Lung (tissue), 16 donors: Measurements from ENCODE around the gene CNTRL. TPM values are rescaled to one million over a fixed set of nuclear protein-coding genes. Genes with fewer than 3 reads are reported as not detected.
"Not testable (repeated sequence)": the region's sequence is repeated elsewhere in the genome, so short reads cannot be mapped to it uniquely, and the experiment has no call there.

ENCODE experiments used
- ATAC-seq: fragments of 200-7000 bp; cut with Tn5 transposase; one replicate; pipeline ENCODE4 v1.9.1; 2020; ENCODE audit warnings: moderate number of reproducible peaks; ENCODE audit not compliant: insufficient read depth, low FRiP score
- DNase-seq, 3 donors: peaks; one replicate each; pipeline ENCODE4 v3.0.0-alpha.2; 2013 to 2017
- H3K27ac ChIP-seq, 2 donors: one replicate each; pipeline ENCODE4 v1.5.1; 2013; ENCODE audit warnings: mild to moderate bottlenecking in 2 of 2, moderate library complexity in 2 of 2, control low read depth in 1 of 2, inconsistent platforms in 1 of 2, low read depth in 1 of 2, low read length in 1 of 2
- H3K27me3 ChIP-seq, 3 donors: one replicate each; pipeline ENCODE4 v1.5.1; 2013; ENCODE audit warnings: low read length in 2 of 3; ENCODE audit not compliant: control insufficient read depth in 3 of 3, insufficient read depth in 3 of 3
- H3K36me3 ChIP-seq, 4 donors: one replicate each; pipeline ENCODE4 v1.5.1; 2013; ENCODE audit warnings: low read length in 4 of 4, mild to moderate bottlenecking in 1 of 4, moderate library complexity in 1 of 4; ENCODE audit not compliant: control insufficient read depth in 4 of 4, insufficient read depth in 4 of 4
- H3K4me1 ChIP-seq, 5 donors: one replicate each; pipeline ENCODE4 v1.5.1; 2013; ENCODE audit warnings: low read length in 5 of 5, mild to moderate bottlenecking in 2 of 5, moderate library complexity in 1 of 5; ENCODE audit not compliant: control insufficient read depth in 5 of 5, insufficient read depth in 5 of 5
- H3K4me3 ChIP-seq: one replicate; pipeline ENCODE4 v1.5.1; 2013; ENCODE audit warnings: mild to moderate bottlenecking, control low read depth, moderate library complexity
- H3K9ac ChIP-seq, 2 donors: one replicate each; pipeline ENCODE4 v1.5.1; 2013; ENCODE audit warnings: low read length in 2 of 2, control low read depth in 1 of 2; ENCODE audit not compliant: insufficient read depth in 1 of 2
- H3K9me3 ChIP-seq, 4 donors: one replicate each; pipeline ENCODE4 v1.5.1; 2013; ENCODE audit warnings: low read length in 3 of 4, mild to moderate bottlenecking in 1 of 4, moderate library complexity in 1 of 4; ENCODE audit not compliant: control insufficient read depth in 4 of 4, insufficient read depth in 3 of 4
- CTCF ChIP-seq: IDR thresholded peaks from 2 replicates; pipeline ENCODE4 v1.5.1; 2012; ENCODE audit warnings: mild to moderate bottlenecking; ENCODE audit errors: control extremely low read depth, extremely low read depth
- WGBS, 2 donors: extraction: QIAGEN DNeasy Blood & Tissue Kit; methylation state at CpG; one replicate each; pipeline ENCODE4 v1.1.7; 2013; 5-methylcytosine and 5-hydroxymethylcytosine counted together
- long read RNA-seq, 5 donors: transcript quantifications; one replicate each; lab custom pipeline, GENCODE V29; 2026
- polyA plus RNA-seq, 2 donors: library from polyadenylated mRNA; stranded (reverse); fragments of 200-250 nt; gene quantifications; one replicate each; pipeline ENCODE4 v1.2.1, GENCODE V29; 2013
- total RNA-seq, 2 donors: library from RNA; depleted of rRNA in 1 of 2; stranded (reverse); fragments of >200 nt in 1 of 2; gene quantifications; one replicate each; pipeline ENCODE4 v1.2.1, GENCODE V29; 2014 to 2021
- donor health status: control.
- donor health status: control.
- donor health status: Bipolar disorder and iron deficiency.
- donor health status: healthy.
- donor health status: DM: yes; HTN: yes; CAD: no.

CNTRL gene
- total RNA-seq (10 to 100 TPM; 25.7 to 42.9 TPM), polyA plus RNA-seq (10 to 100 TPM in 1 of 2 donors, 1 to 10 TPM in 1; 9.5 to 10.8 TPM)
- long read RNA-seq, donor 1, partial matches to known transcripts, result 6 of 6 reads
- long read RNA-seq, donor 1, other reads (novel, unspliced or antisense), result 0 of 6 reads
- long read RNA-seq, donor 2, result 0 reads
- long read RNA-seq, donor 3, result 0 reads
- long read RNA-seq, donor 4, result 0 reads
- long read RNA-seq, donor 5, partial matches to known transcripts, result 16 of 16 reads
- long read RNA-seq, donor 5, other reads (novel, unspliced or antisense), result 0 of 16 reads

GRCh38 chr9:121074370-121075250 lies at the start of gene CNTRL:
TSS of gene CNTRL (plus strand) at chr9:121074955. CDS start at chr9:121088327, 13,372 bp downstream.
- peaks cover 0 to 25% (median 7%) of the 10 kb centered on the region in 5 donors for H3K4me1 ChIP-seq
- peak within 1 kb of the TSS; percentile 82 to 92 for H3K27ac ChIP-seq
- H3K9me3 ChIP-seq, result no peaks in the 10 kb centered on the region
- DNase-seq (peak; percentile 94 to 96 (median 96)), ATAC-seq (peak; percentile 94)
- WGBS, 2 donors, result 1% methylated on average over 83 to 85 of the region's 85 CpGs
- no peaks in the 10 kb centered on the region for H3K27me3 ChIP-seq
- TF ChIP-seq CTCF, result no peak
- H3K36me3 ChIP-seq, result no peaks in the 10 kb centered on the region
- H3K4me3 ChIP-seq, result peak within 1 kb of the TSS; percentile 74
- H3K9ac ChIP-seq, result peak within 1 kb of the TSS; percentile 76 to 93

- DNase-seq (no peak), ATAC-seq (no peak)
- Histone ChIP-seq H3K4me3 (no peak overlapping the region), H3K27me3 (no peaks in the 10 kb centered on the region), H3K9me3 (no peaks in the 10 kb centered on the region), H3K27ac (no peak overlapping the region), H3K36me3 (peaks cover 0 to 4% (median 2%) of the 10 kb centered on the region in 4 donors), H3K9ac (no peak overlapping the region), H3K4me1 (no peaks in the 10 kb centered on the region)
- WGBS, 2 donors, result 85 to 87% methylated on average over 3 of the region's 3 CpGs
- no peak for TF ChIP-seq CTCF
These were observed 48.5 kb upstream of the CNTRL start for GRCh38 chr9:121026260-121026691.

- no peak for TF ChIP-seq CTCF
These were observed 48.0 kb upstream of the CNTRL start for GRCh38 chr9:121026768-121027167.

GRCh38 chr9:121028285-121028684 lies 46.5 kb upstream of the CNTRL start:
- H3K4me1 ChIP-seq, H3K36me3 ChIP-seq, H3K4me3 ChIP-seq, DNase-seq, ATAC-seq, H3K27ac ChIP-seq, H3K9me3 ChIP-seq, H3K27me3 ChIP-seq, H3K9ac ChIP-seq: not testable (repeated sequence)
- 75 to 88% methylated on average over 4 of the region's 4 CpGs for WGBS, 2 donors

More at GRCh38 chr9:121026768-121027167, 48.0 kb upstream of the CNTRL start:
- H3K27ac ChIP-seq, result no peak overlapping the region
- H3K4me3 ChIP-seq, result no peak overlapping the region
- no peak overlapping the region for H3K9ac ChIP-seq
- DNase-seq, result no peak
- ATAC-seq, result no peak
- peaks cover 0 to 4% (median under 1%) of the 10 kb centered on the region in 4 donors for H3K36me3 ChIP-seq
- H3K4me1 ChIP-seq, result no peaks in the 10 kb centered on the region
- no peaks in the 10 kb centered on the region for H3K27me3 ChIP-seq
- no peaks in the 10 kb centered on the region for H3K9me3 ChIP-seq
